Caco-2 (cell line): ENCODE data around the gene TFF1. TPM values are rescaled to one million over a fixed set of nuclear protein-coding genes. Genes with fewer than 3 reads are reported as not detected.

ENCODE experiments used
- BruUV-seq: library from RNA; stranded (reverse); fragments of 400-500 nt; replicated peaks from 2 replicates; lab custom pipeline; 2021; lab: Mats Ljungman, UMichigan
- CTCF ChIA-PET: fragments of 300-600 bp; sonication (Branson Sonifier 250); formaldehyde crosslinking; loops from one replicate; lab custom pipeline; 2022; ENCODE audit warnings: antibody characterized with exemption; lab: Charles Lee
- POLR2A ChIA-PET: fragments of 300-600 bp; sonication (Branson Sonifier 250); formaldehyde crosslinking; loops from one replicate; lab custom pipeline; 2022; ENCODE audit warnings: antibody characterized with exemption; lab: Charles Lee
- DNase-seq, 2 experiments: peaks; one replicate each; pipeline versions ENCODE4 v3.0.0 to v3.0.0-alpha.2; 2020 to 2022
- H3K27me3 ChIP-seq: replicated peaks from 2 replicates; pipeline ENCODE4 v1.6.0; 2011; ENCODE audit warnings: low read length; ENCODE audit not compliant: control insufficient read depth, insufficient read depth
- H3K36me3 ChIP-seq: 2 replicates; pipeline ENCODE4 v1.5.1; 2011; ENCODE audit warnings: low read length; ENCODE audit not compliant: control insufficient read depth, insufficient read depth
- H3K4me1 ChIP-seq: fragments of 250-450 bp; sonication (Bioruptor Pico); 2 replicates; pipeline ENCODE4 v1.5.1; 2020; ENCODE audit warnings: mild to moderate bottlenecking
- H3K4me3 ChIP-seq: 2 replicates; pipeline ENCODE4 v1.5.1; 2011; ENCODE audit warnings: low read depth, mild to moderate bottlenecking, control low read depth, low read length
- H3K9me3 ChIP-seq: fragments of 250-450 bp; sonication (Bioruptor Pico); 2 replicates; pipeline ENCODE4 v1.5.1; 2020; ENCODE audit warnings: mild to moderate bottlenecking, moderate library complexity
- H3K27ac Mint-ChIP-seq: one replicate; pipeline ENCODE4 v1.8.0; 2022; ENCODE audit warnings: mixed read lengths; ENCODE audit not compliant: unreplicated experiment
- H3K27me3 Mint-ChIP-seq: one replicate; pipeline ENCODE4 v1.8.0; 2022; ENCODE audit warnings: mixed read lengths; ENCODE audit not compliant: insufficient read depth, unreplicated experiment
- H3K36me3 Mint-ChIP-seq: one replicate; pipeline ENCODE4 v1.8.0; 2022; ENCODE audit warnings: mild to moderate bottlenecking, mixed read lengths; ENCODE audit not compliant: insufficient read depth, unreplicated experiment
- H3K4me1 Mint-ChIP-seq: one replicate; pipeline ENCODE4 v1.8.0; 2022; ENCODE audit warnings: low read depth, mixed read lengths; ENCODE audit not compliant: unreplicated experiment
- H3K4me3 Mint-ChIP-seq: one replicate; pipeline ENCODE4 v1.8.0; 2022; ENCODE audit warnings: mild to moderate bottlenecking, moderate library complexity, mixed read lengths; ENCODE audit not compliant: unreplicated experiment
- H3K9me3 Mint-ChIP-seq: one replicate; pipeline ENCODE4 v1.8.0; 2022; ENCODE audit warnings: mixed read lengths; ENCODE audit not compliant: unreplicated experiment
- CTCF ChIP-seq, 2 experiments: fragments of 200-600 bp in 1 of 2; IDR thresholded peaks; 1 replicate in 1 of 2; 2 replicates in 1 of 2; pipeline versions ENCODE4 v1.5.1 to v1.8.0; 2011 to 2022; ENCODE audit warnings: antibody characterized with exemption in 1 of 2, control low read depth in 1 of 2, inconsistent platforms in 1 of 2, low read depth in 1 of 2, low read length in 1 of 2, mild to moderate bottlenecking in 1 of 2, moderate library complexity in 1 of 2; ENCODE audit not compliant: insufficient read depth in 1 of 2, severe bottlenecking in 1 of 2, unreplicated experiment in 1 of 2
- intact Hi-C: fragments of 100-400 bp; cut with micrococcal nuclease; formaldehyde crosslinking; loops from one replicate; pipeline ENCODE4 v1.10.0; 2022; ENCODE audit not compliant: unreplicated experiment
- total RNA-seq: library from RNA; stranded (reverse); gene quantifications from 2 replicates; pipeline ENCODE4 v1.2.3, GENCODE V29; 2022

Gene TFF1
- total RNA-seq, 1 experiment from 2014 or later, result 9.8 TPM

DNA sequence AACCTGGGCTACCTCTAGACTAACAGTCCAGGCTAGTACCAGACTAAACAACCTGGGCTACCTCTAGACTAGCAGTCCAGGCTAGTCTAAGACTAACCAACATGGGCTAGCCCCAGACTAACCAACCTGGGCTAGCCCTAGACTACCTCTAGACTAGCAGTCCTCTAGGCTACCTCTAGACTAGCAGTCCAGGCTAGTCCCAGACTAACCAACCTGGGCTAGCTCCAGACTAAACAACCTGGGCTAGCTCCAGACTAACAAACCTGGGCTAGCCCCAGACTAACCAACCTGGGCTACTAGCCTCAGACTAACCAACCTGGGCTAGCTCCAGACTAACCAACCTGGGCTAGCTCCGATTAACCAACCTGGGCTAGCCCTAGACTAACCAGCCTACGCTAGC, 17.6 kb downstream of the TFF1 start:
- Histone ChIP-seq H3K9me3 (no peaks in the 10 kb centered on the region), H3K4me3 (no peak overlapping the region), H3K27me3 (no peaks in the 10 kb centered on the region), H3K4me1 (peaks cover 12% of the 10 kb centered on the region), H3K36me3 (no peaks in the 10 kb centered on the region; the same call in 1 of the 2 replicates)
- Mint-ChIP-seq H3K4me1 (peaks cover 11% of the 10 kb centered on the region), H3K27ac (no peak overlapping the region), H3K36me3 (no peaks in the 10 kb centered on the region), H3K9me3 (peaks cover 9% of the 10 kb centered on the region), H3K4me3 (no peak overlapping the region), H3K27me3 (no peaks in the 10 kb centered on the region)
- intact Hi-C loops, result no loop called here
- DNase-seq, result no peak
- no TSS peak for BruUV-seq
- POLR2A ChIA-PET, result no interaction called here
- CTCF ChIA-PET, result no interaction called here
- TF ChIP-seq CTCF (IDR thresholded peaks at IDR 0.05; ENCODE audit: insufficient read depth in 1 of 2, low read depth in 1 of 2, low read length in 1 of 2, severe bottlenecking in 1 of 2, unreplicated experiment in 1 of 2), result no peak

GRCh38 chr21:42347601-42348327, 18.6 kb downstream of the TFF1 start:
- intact Hi-C loops, result no loop called here
- Mint-ChIP-seq H3K36me3 (no peaks in the 10 kb centered on the region), H3K27me3 (no peaks in the 10 kb centered on the region), H3K4me1 (peaks cover 11% of the 10 kb centered on the region), H3K9me3 (no peaks in the 10 kb centered on the region), H3K4me3 (no peak overlapping the region), H3K27ac (no peak overlapping the region)
- Histone ChIP-seq H3K36me3 (no peaks in the 10 kb centered on the region; the same call in 1 of the 2 replicates), H3K27me3 (no peaks in the 10 kb centered on the region), H3K9me3 (no peaks in the 10 kb centered on the region), H3K4me1 (peaks cover 12% of the 10 kb centered on the region), H3K4me3 (no peak overlapping the region)
- ChIA-PET CTCF (no interaction called here), POLR2A (no interaction called here)
- TF ChIP-seq CTCF (IDR thresholded peaks at IDR 0.05; ENCODE audit: insufficient read depth in 1 of 2, low read depth in 1 of 2, low read length in 1 of 2, severe bottlenecking in 1 of 2, unreplicated experiment in 1 of 2), result no peak
- no peak for DNase-seq
- no TSS peak for BruUV-seq

DNA sequence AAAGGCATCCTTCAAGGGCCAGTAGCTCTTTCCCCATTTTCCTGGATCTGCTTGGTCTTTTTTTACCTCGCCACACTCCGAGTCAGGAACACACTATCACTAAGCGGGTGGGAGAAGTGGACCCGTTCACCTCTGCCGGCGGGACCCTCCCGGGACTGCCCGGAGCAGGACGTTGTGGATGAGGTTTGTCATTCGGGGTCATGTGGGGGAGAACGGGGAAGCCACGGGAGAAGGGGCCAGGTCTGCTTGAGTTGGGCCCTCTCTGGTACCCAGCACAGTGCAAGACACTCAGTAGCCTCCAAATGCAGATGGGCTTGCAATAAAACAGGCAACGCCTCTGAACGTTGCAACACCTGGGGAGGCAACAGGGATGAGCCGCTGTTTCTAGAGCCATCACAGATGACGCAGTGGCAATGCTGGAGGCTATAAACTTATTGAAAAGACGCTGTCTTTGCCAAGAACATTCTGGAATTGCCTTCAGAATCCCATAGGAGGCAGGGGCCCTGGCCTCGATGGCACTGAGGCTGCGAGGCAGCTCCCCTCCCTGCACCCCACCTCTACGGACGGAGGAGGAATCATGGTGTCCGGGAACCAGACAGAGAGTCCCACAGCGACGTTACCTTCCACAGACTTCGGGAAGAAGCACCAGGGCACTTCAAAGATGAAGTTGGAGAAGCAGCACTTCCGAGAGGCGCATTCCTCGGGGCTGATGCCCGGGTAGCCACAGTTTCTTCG, 19.3 kb downstream of the TFF1 start:
- Histone ChIP-seq H3K27me3 (no peaks in the 10 kb centered on the region), H3K36me3 (no peaks in the 10 kb centered on the region; the same call in 1 of the 2 replicates), H3K4me1 (peaks cover 12% of the 10 kb centered on the region), H3K4me3 (no peak overlapping the region), H3K9me3 (no peaks in the 10 kb centered on the region)
- DNase-seq, result no peak
- intact Hi-C loops, result no loop called here
- no peak for TF ChIP-seq CTCF (IDR thresholded peaks at IDR 0.05; ENCODE audit: insufficient read depth in 1 of 2, low read depth in 1 of 2, low read length in 1 of 2, severe bottlenecking in 1 of 2, unreplicated experiment in 1 of 2)
- ChIA-PET CTCF (no interaction called here), POLR2A (no interaction called here)
- Mint-ChIP-seq H3K4me3 (no peak overlapping the region), H3K27ac (no peak overlapping the region), H3K36me3 (no peaks in the 10 kb centered on the region), H3K27me3 (no peaks in the 10 kb centered on the region), H3K4me1 (peaks cover 11% of the 10 kb centered on the region), H3K9me3 (no peaks in the 10 kb centered on the region)
- BruUV-seq, result no TSS peak
